Activated CD4-positive, alpha-beta T cell treated with anti-CD3 and anti-CD28 coated beads for 36 hours (primary cell): ENCODE results near the gene MYPN. TPM values are rescaled to one million over a fixed set of nuclear protein-coding genes. Genes with fewer than 3 reads are reported as not detected.
"Not testable (repeated sequence)": the region's sequence is repeated elsewhere in the genome, so short reads cannot be mapped to it uniquely, and the experiment has no call there.

Experiments used
- ATAC-seq: fragments of 200-7000 bp; cut with Tn5 transposase; one replicate; pipeline ENCODE4 v1.10.0; 2021; ENCODE audit warnings: mild to moderate bottlenecking, moderate library complexity
- CTCF ChIA-PET: fragments of 350-600 bp; sonication (Branson Sonifier 250); formaldehyde crosslinking; loops from one replicate; lab custom pipeline; 2021; ENCODE audit warnings: antibody characterized with exemption; lab: Charles Lee
- POLR2A ChIA-PET: fragments of 350-600 bp; sonication (Branson Sonifier 250); formaldehyde crosslinking; loops from one replicate; lab custom pipeline; 2021; ENCODE audit warnings: antibody characterized with exemption, inconsistent platforms; lab: Charles Lee
- DNase-seq: peaks from one replicate; pipeline ENCODE4 v3.0.0-alpha.2; 2020
- H3K27ac Mint-ChIP-seq: one replicate; pipeline ENCODE4 v1.8.0; 2021; ENCODE audit warnings: mixed read lengths
- H3K27me3 Mint-ChIP-seq: one replicate; pipeline ENCODE4 v1.8.0; 2021; ENCODE audit warnings: mixed read lengths
- H3K36me3 Mint-ChIP-seq: one replicate; pipeline ENCODE4 v1.8.0; 2021; ENCODE audit warnings: low read depth, mixed read lengths
- H3K4me1 Mint-ChIP-seq: one replicate; pipeline ENCODE4 v1.8.0; 2021; ENCODE audit warnings: mixed read lengths
- H3K4me3 Mint-ChIP-seq: one replicate; pipeline ENCODE4 v1.8.0; 2021; ENCODE audit warnings: mild to moderate bottlenecking, moderate library complexity, mixed read lengths
- H3K9me3 Mint-ChIP-seq: one replicate; pipeline ENCODE4 v1.8.0; 2021; ENCODE audit warnings: low read depth, mixed read lengths
- intact Hi-C, 2 experiments: fragments of 100-400 bp; cut with DNase I in 1 of 2; cut with micrococcal nuclease in 1 of 2; formaldehyde crosslinking; loops; one replicate each; pipeline versions ENCODE4 v1.14.2 to v1.15.1; 2022 to 2024; cut with DNase I, micrococcal nuclease
- total RNA-seq, 2 experiments: library from RNA; stranded (reverse); gene quantifications; one replicate each; pipeline ENCODE4 v1.2.3, GENCODE V29; 2021

Gene MYPN
- total RNA-seq, 2 experiments from 2014 or later: not detected

GRCh38 chr10:68154211-68154497 lies 44.9 kb downstream of the MYPN start:
- no peak overlapping the region for H3K27ac Mint-ChIP-seq
- no peaks in the 10 kb centered on the region for H3K36me3 Mint-ChIP-seq
- DNase-seq: no peak
- peaks cover 2% of the 10 kb centered on the region for H3K4me1 Mint-ChIP-seq
- H3K27me3 Mint-ChIP-seq: peaks cover 1% of the 10 kb centered on the region
- CTCF ChIA-PET: interaction anchor here (0.6 to 6.2 kb wide), 5 partner anchors 71 to 366 kb away, joined by 3 to 94 read pairs (median 11); no protein-coding TSS in a partner anchor
- intact Hi-C loops: no loop called here
- POLR2A ChIA-PET: no interaction called here
- H3K4me3 Mint-ChIP-seq: no peak overlapping the region
- H3K9me3 Mint-ChIP-seq: no peaks in the 10 kb centered on the region
- no peak for ATAC-seq

GRCh38 chr10:68155615-68156210 lies 46.4 kb downstream of the MYPN start:
- intact Hi-C loops: loop anchor here (1.0 to 5.0 kb wide), 6 partner anchors 68 to 458 kb away; partner anchors contain the start of genes CTNNA3 (in 1 of the 2) and HERC4 (in 1 of the 2)
- H3K27ac Mint-ChIP-seq: no peak overlapping the region
- peaks cover 1% of the 10 kb centered on the region for H3K27me3 Mint-ChIP-seq
- ATAC-seq (no peak), DNase-seq (no peak)
- no peak overlapping the region for H3K4me3 Mint-ChIP-seq
- CTCF ChIA-PET: interaction anchor here (0.7 to 6.2 kb wide), 30 partner anchors 8 to 376 kb away, joined by 3 to 94 read pairs (median 4); partner anchors contain the start of gene SIRT1
- peaks cover 2% of the 10 kb centered on the region for H3K4me1 Mint-ChIP-seq
- H3K9me3 Mint-ChIP-seq: no peaks in the 10 kb centered on the region
- POLR2A ChIA-PET: no interaction called here
- H3K36me3 Mint-ChIP-seq: no peaks in the 10 kb centered on the region

- H3K27me3 Mint-ChIP-seq: peaks cover 1% of the 10 kb centered on the region
- ATAC-seq (peak; percentile 67), DNase-seq (peak; percentile 76)
- H3K4me3 Mint-ChIP-seq: no peak overlapping the region
- peaks cover 2% of the 10 kb centered on the region for H3K4me1 Mint-ChIP-seq
- no peaks in the 10 kb centered on the region for H3K9me3 Mint-ChIP-seq
- CTCF ChIA-PET: interaction anchor here (0.6 to 6.2 kb wide), 34 partner anchors 10 to 368 kb away, joined by 3 to 94 read pairs (median 4); partner anchors contain the start of genes MYPN and SIRT1
- H3K36me3 Mint-ChIP-seq: no peaks in the 10 kb centered on the region
- POLR2A ChIA-PET: no interaction called here
- intact Hi-C loops: loop anchor here (1.0 to 5.0 kb wide), 6 partner anchors 69 to 459 kb away; partner anchors contain the start of genes CTNNA3 (in 1 of the 2) and HERC4 (in 1 of the 2)
- H3K27ac Mint-ChIP-seq: no peak overlapping the region
These were observed 47.3 kb downstream of the MYPN start for GRCh38 chr10:68156373-68157185.

- intact Hi-C loops: loop anchor here (2.0 to 5.0 kb wide), 4 partner anchors 70 to 460 kb away; partner anchors contain the start of genes CTNNA3 (in 1 of the 2) and HERC4 (in 1 of the 2)
- H3K4me1 Mint-ChIP-seq, H3K36me3 Mint-ChIP-seq, H3K9me3 Mint-ChIP-seq, ATAC-seq, H3K27me3 Mint-ChIP-seq, POLR2A ChIA-PET, H3K4me3 Mint-ChIP-seq, DNase-seq, H3K27ac Mint-ChIP-seq: not testable (repeated sequence)
- CTCF ChIA-PET: interaction anchor here (0.6 to 6.2 kb wide), 23 partner anchors 9 to 460 kb away, joined by 3 to 94 read pairs (median 4); partner anchors contain the start of gene SIRT1
These were observed 48.2 kb downstream of the MYPN start for GRCh38 chr10:68157522-68157921.

- POLR2A ChIA-PET: no interaction called here
- intact Hi-C loops: loop anchor here (5.0 kb wide), 2 partner anchors 71 to 461 kb away; partner anchors contain the start of gene CTNNA3 (in 1 of the 2)
- no peak overlapping the region for H3K27ac Mint-ChIP-seq
These were observed 48.7 kb downstream of the MYPN start for GRCh38 chr10:68158031-68158430.

GRCh38 chr10:68163735-68164134 lies 54.4 kb downstream of the MYPN start:
- ChIA-PET CTCF (interaction anchor here (0.6 kb wide), 1 partner anchor 308 kb away, joined by 5 read pairs; no protein-coding TSS in a partner anchor), POLR2A (no interaction called here)
- Mint-ChIP-seq H3K9me3 (no peaks in the 10 kb centered on the region), H3K36me3 (no peaks in the 10 kb centered on the region), H3K4me1 (peaks cover 5% of the 10 kb centered on the region), H3K27ac (no peak overlapping the region), H3K27me3 (no peaks in the 10 kb centered on the region), H3K4me3 (no peak overlapping the region)
- intact Hi-C loops: no loop called here
- ATAC-seq (peak; percentile 90), DNase-seq (no peak)

More at GRCh38 chr10:68158031-68158430, 48.7 kb downstream of the MYPN start:
- ATAC-seq (no peak), DNase-seq (no peak)
- H3K27me3 Mint-ChIP-seq: peaks cover 1% of the 10 kb centered on the region
- no peaks in the 10 kb centered on the region for H3K36me3 Mint-ChIP-seq
- H3K9me3 Mint-ChIP-seq: no peaks in the 10 kb centered on the region
- H3K4me1 Mint-ChIP-seq: peaks cover 2% of the 10 kb centered on the region
- H3K4me3 Mint-ChIP-seq: no peak overlapping the region
- CTCF ChIA-PET: interaction anchor here (0.6 to 6.2 kb wide), 17 partner anchors 13 to 460 kb away, joined by 3 to 94 read pairs (median 4); partner anchors contain the start of gene SIRT1

GRCh38 chr10:68165643-68166042 lies 56.4 kb downstream of the MYPN start:
- no peak for DNase-seq
- Mint-ChIP-seq H3K27ac (no peak overlapping the region), H3K4me1 (peaks cover 5% of the 10 kb centered on the region), H3K9me3 (no peaks in the 10 kb centered on the region), H3K27me3 (no peaks in the 10 kb centered on the region), H3K36me3 (no peaks in the 10 kb centered on the region), H3K4me3 (no peak overlapping the region)
- intact Hi-C loops: no loop called here
- POLR2A ChIA-PET: no interaction called here
- no peak for ATAC-seq
- CTCF ChIA-PET: interaction anchor here (0.6 to 1.3 kb wide), 4 partner anchors 13 to 1899 kb away, joined by 3 to 5 read pairs (median 3); no protein-coding TSS in a partner anchor

GRCh38 chr10:68166871-68167585 lies 57.7 kb downstream of the MYPN start:
- Mint-ChIP-seq H3K9me3 (no peaks in the 10 kb centered on the region), H3K4me3 (no peak overlapping the region), H3K27ac (no peak overlapping the region), H3K4me1 (peaks cover 5% of the 10 kb centered on the region), H3K27me3 (no peaks in the 10 kb centered on the region), H3K36me3 (no peaks in the 10 kb centered on the region)
- ChIA-PET POLR2A (interaction anchor here (0.6 kb wide), 1 partner anchor 182 kb away, joined by 7 read pairs; no protein-coding TSS in a partner anchor), CTCF (interaction anchor here (0.7 to 1.3 kb wide), 4 partner anchors 10 to 21 kb away, joined by 4 to 5 read pairs (median 4); no protein-coding TSS in a partner anchor)
- no peak for DNase-seq
- no peak for ATAC-seq
- intact Hi-C loops: no loop called here

- H3K9me3 Mint-ChIP-seq: no peaks in the 10 kb centered on the region
These were observed 58.4 kb downstream of the MYPN start for GRCh38 chr10:68167586-68168189.

GRCh38 chr10:68171539-68172080 lies 62.3 kb downstream of the MYPN start:
- no peaks in the 10 kb centered on the region for H3K4me1 Mint-ChIP-seq
- ATAC-seq: no peak
- peaks cover 2% of the 10 kb centered on the region for H3K27me3 Mint-ChIP-seq
- H3K4me3 Mint-ChIP-seq: no peak overlapping the region
- CTCF ChIA-PET: no interaction called here
- H3K27ac Mint-ChIP-seq: no peak overlapping the region
- no peaks in the 10 kb centered on the region for H3K9me3 Mint-ChIP-seq
- POLR2A ChIA-PET: no interaction called here
- no peaks in the 10 kb centered on the region for H3K36me3 Mint-ChIP-seq
- intact Hi-C loops: no loop called here
- DNase-seq: no peak

More at GRCh38 chr10:68167586-68168189, 58.4 kb downstream of the MYPN start:
- peaks cover 5% of the 10 kb centered on the region for H3K4me1 Mint-ChIP-seq
- H3K36me3 Mint-ChIP-seq: no peaks in the 10 kb centered on the region
- ATAC-seq: no peak
- H3K27me3 Mint-ChIP-seq: no peaks in the 10 kb centered on the region
- CTCF ChIA-PET: interaction anchor here (1.2 kb wide), 1 partner anchor 12 kb away, joined by 5 read pairs; no protein-coding TSS in a partner anchor
- no peak overlapping the region for H3K27ac Mint-ChIP-seq
- POLR2A ChIA-PET: no interaction called here
- H3K4me3 Mint-ChIP-seq: no peak overlapping the region
- intact Hi-C loops: no loop called here
- no peak for DNase-seq
